ENCODE measurements around the gene LCLAT1.

- TF ChIP-seq ZNF10 (tag by site-specific recombination; IDR thresholded peaks at IDR 0.05) (no peak), ZNF274 (IDR thresholded peaks at IDR 0.05; ENCODE audit: low read length) (no peak), ZNF274 (tag by site-specific recombination; IDR thresholded peaks at IDR 0.05; ENCODE audit: borderline replicate concordance) (no peak), YY1 (tag by site-specific recombination; IDR thresholded peaks at IDR 0.05) (no peak), ZNF157 (tag by site-specific recombination; IDR thresholded peaks at IDR 0.05) (no peak), ZNF76 (tag by site-specific recombination; IDR thresholded peaks at IDR 0.05; ENCODE audit: borderline replicate concordance, low read depth) (no peak), GLI4 (tag by site-specific recombination; IDR thresholded peaks at IDR 0.05) (no peak)
- TF ChIP-seq, protein P1, sequence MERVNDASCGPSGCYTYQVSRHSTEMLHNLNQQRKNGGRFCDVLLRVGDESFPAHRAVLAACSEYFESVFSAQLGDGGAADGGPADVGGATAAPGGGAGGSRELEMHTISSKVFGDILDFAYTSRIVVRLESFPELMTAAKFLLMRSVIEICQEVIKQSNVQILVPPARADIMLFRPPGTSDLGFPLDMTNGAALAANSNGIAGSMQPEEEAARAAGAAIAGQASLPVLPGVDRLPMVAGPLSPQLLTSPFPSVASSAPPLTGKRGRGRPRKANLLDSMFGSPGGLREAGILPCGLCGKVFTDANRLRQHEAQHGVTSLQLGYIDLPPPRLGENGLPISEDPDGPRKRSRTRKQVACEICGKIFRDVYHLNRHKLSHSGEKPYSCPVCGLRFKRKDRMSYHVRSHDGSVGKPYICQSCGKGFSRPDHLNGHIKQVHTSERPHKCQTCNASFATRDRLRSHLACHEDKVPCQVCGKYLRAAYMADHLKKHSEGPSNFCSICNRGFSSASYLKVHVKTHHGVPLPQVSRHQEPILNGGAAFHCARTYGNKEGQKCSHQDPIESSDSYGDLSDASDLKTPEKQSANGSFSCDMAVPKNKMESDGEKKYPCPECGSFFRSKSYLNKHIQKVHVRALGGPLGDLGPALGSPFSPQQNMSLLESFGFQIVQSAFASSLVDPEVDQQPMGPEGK (tag by site-specific recombination; IDR thresholded peaks at IDR 0.05) = no peak
- TF ChIP-seq, protein P2, sequence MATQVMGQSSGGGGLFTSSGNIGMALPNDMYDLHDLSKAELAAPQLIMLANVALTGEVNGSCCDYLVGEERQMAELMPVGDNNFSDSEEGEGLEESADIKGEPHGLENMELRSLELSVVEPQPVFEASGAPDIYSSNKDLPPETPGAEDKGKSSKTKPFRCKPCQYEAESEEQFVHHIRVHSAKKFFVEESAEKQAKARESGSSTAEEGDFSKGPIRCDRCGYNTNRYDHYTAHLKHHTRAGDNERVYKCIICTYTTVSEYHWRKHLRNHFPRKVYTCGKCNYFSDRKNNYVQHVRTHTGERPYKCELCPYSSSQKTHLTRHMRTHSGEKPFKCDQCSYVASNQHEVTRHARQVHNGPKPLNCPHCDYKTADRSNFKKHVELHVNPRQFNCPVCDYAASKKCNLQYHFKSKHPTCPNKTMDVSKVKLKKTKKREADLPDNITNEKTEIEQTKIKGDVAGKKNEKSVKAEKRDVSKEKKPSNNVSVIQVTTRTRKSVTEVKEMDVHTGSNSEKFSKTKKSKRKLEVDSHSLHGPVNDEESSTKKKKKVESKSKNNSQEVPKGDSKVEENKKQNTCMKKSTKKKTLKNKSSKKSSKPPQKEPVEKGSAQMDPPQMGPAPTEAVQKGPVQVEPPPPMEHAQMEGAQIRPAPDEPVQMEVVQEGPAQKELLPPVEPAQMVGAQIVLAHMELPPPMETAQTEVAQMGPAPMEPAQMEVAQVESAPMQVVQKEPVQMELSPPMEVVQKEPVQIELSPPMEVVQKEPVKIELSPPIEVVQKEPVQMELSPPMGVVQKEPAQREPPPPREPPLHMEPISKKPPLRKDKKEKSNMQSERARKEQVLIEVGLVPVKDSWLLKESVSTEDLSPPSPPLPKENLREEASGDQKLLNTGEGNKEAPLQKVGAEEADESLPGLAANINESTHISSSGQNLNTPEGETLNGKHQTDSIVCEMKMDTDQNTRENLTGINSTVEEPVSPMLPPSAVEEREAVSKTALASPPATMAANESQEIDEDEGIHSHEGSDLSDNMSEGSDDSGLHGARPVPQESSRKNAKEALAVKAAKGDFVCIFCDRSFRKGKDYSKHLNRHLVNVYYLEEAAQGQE (tag by site-specific recombination; IDR thresholded peaks at IDR 0.05) = no peak
- TF ChIP-seq, protein P3, sequence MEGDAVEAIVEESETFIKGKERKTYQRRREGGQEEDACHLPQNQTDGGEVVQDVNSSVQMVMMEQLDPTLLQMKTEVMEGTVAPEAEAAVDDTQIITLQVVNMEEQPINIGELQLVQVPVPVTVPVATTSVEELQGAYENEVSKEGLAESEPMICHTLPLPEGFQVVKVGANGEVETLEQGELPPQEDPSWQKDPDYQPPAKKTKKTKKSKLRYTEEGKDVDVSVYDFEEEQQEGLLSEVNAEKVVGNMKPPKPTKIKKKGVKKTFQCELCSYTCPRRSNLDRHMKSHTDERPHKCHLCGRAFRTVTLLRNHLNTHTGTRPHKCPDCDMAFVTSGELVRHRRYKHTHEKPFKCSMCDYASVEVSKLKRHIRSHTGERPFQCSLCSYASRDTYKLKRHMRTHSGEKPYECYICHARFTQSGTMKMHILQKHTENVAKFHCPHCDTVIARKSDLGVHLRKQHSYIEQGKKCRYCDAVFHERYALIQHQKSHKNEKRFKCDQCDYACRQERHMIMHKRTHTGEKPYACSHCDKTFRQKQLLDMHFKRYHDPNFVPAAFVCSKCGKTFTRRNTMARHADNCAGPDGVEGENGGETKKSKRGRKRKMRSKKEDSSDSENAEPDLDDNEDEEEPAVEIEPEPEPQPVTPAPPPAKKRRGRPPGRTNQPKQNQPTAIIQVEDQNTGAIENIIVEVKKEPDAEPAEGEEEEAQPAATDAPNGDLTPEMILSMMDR (tag by site-specific recombination; IDR thresholded peaks at IDR 0.05) = no peak
- TF ChIP-seq, protein P4, sequence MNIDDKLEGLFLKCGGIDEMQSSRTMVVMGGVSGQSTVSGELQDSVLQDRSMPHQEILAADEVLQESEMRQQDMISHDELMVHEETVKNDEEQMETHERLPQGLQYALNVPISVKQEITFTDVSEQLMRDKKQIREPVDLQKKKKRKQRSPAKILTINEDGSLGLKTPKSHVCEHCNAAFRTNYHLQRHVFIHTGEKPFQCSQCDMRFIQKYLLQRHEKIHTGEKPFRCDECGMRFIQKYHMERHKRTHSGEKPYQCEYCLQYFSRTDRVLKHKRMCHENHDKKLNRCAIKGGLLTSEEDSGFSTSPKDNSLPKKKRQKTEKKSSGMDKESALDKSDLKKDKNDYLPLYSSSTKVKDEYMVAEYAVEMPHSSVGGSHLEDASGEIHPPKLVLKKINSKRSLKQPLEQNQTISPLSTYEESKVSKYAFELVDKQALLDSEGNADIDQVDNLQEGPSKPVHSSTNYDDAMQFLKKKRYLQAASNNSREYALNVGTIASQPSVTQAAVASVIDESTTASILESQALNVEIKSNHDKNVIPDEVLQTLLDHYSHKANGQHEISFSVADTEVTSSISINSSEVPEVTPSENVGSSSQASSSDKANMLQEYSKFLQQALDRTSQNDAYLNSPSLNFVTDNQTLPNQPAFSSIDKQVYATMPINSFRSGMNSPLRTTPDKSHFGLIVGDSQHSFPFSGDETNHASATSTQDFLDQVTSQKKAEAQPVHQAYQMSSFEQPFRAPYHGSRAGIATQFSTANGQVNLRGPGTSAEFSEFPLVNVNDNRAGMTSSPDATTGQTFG (tag by site-specific recombination; IDR thresholded peaks at IDR 0.05; ENCODE audit: borderline replicate concordance) = no peak
Measured at GRCh38 chr2:30504731-30505130, 57.7 kb downstream of the LCLAT1 start.

All from HEK293 (cell line).